Neuronal stem cell (in vitro differentiated cells): ENCODE results near the gene MAPT.
A peak's percentile ranks its signal among the peaks of the same experiment; 100 is the strongest.

ENCODE experiments used
- DNase-seq: peaks from one replicate; pipeline ENCODE4 v3.0.0-alpha.2; 2013; ENCODE audit warnings: low spot score
- H2AFZ ChIP-seq: one replicate; pipeline ENCODE4 v1.6.1; 2013; ENCODE audit warnings: mild to moderate bottlenecking, low read length, inconsistent platforms
- H2AK5ac ChIP-seq: 2 replicates; pipeline ENCODE4 v1.6.1; 2013; ENCODE audit warnings: low read depth, mild to moderate bottlenecking, inconsistent platforms, low read length, moderate library complexity, mixed read lengths
- H2BK120ac ChIP-seq: 2 replicates; pipeline ENCODE4 v1.6.1; 2013; ENCODE audit warnings: low read depth, mild to moderate bottlenecking, inconsistent platforms, low read length, moderate library complexity, mixed read lengths
- H2BK12ac ChIP-seq: one replicate; pipeline ENCODE4 v1.6.1; 2013; ENCODE audit warnings: low read length, inconsistent platforms
- H2BK15ac ChIP-seq: 2 replicates; pipeline ENCODE4 v1.6.1; 2013; ENCODE audit warnings: mild to moderate bottlenecking, low read length, inconsistent platforms, mixed read lengths
- H2BK5ac ChIP-seq: one replicate; pipeline ENCODE4 v1.6.1; 2013; ENCODE audit warnings: inconsistent platforms, mild to moderate bottlenecking, low read length, moderate library complexity
- H3K14ac ChIP-seq: one replicate; pipeline ENCODE4 v1.6.1; 2013; ENCODE audit warnings: low read length, inconsistent platforms
- H3K18ac ChIP-seq: 2 replicates; pipeline ENCODE4 v1.6.1; 2013; ENCODE audit warnings: low read length, inconsistent platforms
- H3K23ac ChIP-seq: 2 replicates; pipeline ENCODE4 v1.6.1; 2013; ENCODE audit warnings: low read depth, mild to moderate bottlenecking, mixed read lengths, low read length, inconsistent platforms; ENCODE audit not compliant: poor library complexity
- H3K27ac ChIP-seq: replicated peaks from 3 replicates; pipeline ENCODE4 v1.5.1; 2013; ENCODE audit warnings: low read length, inconsistent platforms
- H3K27me3 ChIP-seq, 3 experiments: 2 replicates each; pipeline ENCODE4 v1.6.1; 2013; ENCODE audit warnings: low read length in 3 of 3, mild to moderate bottlenecking in 2 of 3, inconsistent platforms in 1 of 3, low read depth in 1 of 3, mixed read lengths in 1 of 3, moderate library complexity in 1 of 3; ENCODE audit not compliant: control insufficient read depth in 3 of 3, insufficient read depth in 3 of 3
- H3K36me3 ChIP-seq, 2 donors: replicated peaks in 1 of 2; 2 replicates each; pipeline ENCODE4 v1.6.1; 2013; ENCODE audit warnings: low read length in 2 of 2; ENCODE audit not compliant: control insufficient read depth in 2 of 2, insufficient read depth in 2 of 2
- H3K4ac ChIP-seq: 2 replicates; pipeline ENCODE4 v1.6.1; 2013; ENCODE audit warnings: inconsistent platforms, mild to moderate bottlenecking, low read length, moderate library complexity
- H3K4me1 ChIP-seq, 2 donors: 1 replicate in 1 of 2; 2 replicates in 1 of 2; pipeline ENCODE4 v1.6.1; 2013; ENCODE audit warnings: low read length in 2 of 2, low read depth in 1 of 2; ENCODE audit not compliant: control insufficient read depth in 2 of 2, insufficient read depth in 1 of 2
- H3K4me2 ChIP-seq: one replicate; pipeline ENCODE4 v1.6.1; 2013; ENCODE audit warnings: mild to moderate bottlenecking, low read length, inconsistent platforms; ENCODE audit not compliant: insufficient read depth, poor library complexity, severe bottlenecking
- H3K4me3 ChIP-seq, 2 donors: 2 replicates each; pipeline ENCODE4 v1.5.1; 2013; ENCODE audit warnings: low read length in 2 of 2, mild to moderate bottlenecking in 2 of 2, inconsistent platforms in 1 of 2, moderate library complexity in 1 of 2
- H3K79me1 ChIP-seq: one replicate; pipeline ENCODE4 v1.6.1; 2013; ENCODE audit warnings: low read depth, mild to moderate bottlenecking, inconsistent platforms, low read length, moderate library complexity
- H3K9ac ChIP-seq: one replicate; pipeline ENCODE4 v1.6.1; 2013; ENCODE audit warnings: mild to moderate bottlenecking, low read depth, low read length, inconsistent platforms; ENCODE audit not compliant: poor library complexity
- H3K9me3 ChIP-seq, 2 donors: replicated peaks in 1 of 2; 2 replicates each; pipeline versions ENCODE3 to v1.6.1; 2013; ENCODE audit warnings: low read length in 2 of 2, mild to moderate bottlenecking in 2 of 2, inconsistent platforms in 1 of 2, low read depth in 1 of 2, mixed read lengths in 1 of 2, moderate library complexity in 1 of 2; ENCODE audit not compliant: control insufficient read depth in 2 of 2, insufficient read depth in 1 of 2
- H4K8ac ChIP-seq: one replicate; pipeline ENCODE4 v1.6.1; 2013; ENCODE audit warnings: low read depth, mild to moderate bottlenecking, inconsistent platforms, low read length, moderate library complexity
- H4K91ac ChIP-seq: one replicate; pipeline ENCODE4 v1.6.1; 2013; ENCODE audit warnings: low read length, low read depth, mild to moderate bottlenecking, inconsistent platforms; ENCODE audit not compliant: poor library complexity
- WGBS, 2 donors: extraction: QIAGEN DNeasy Blood & Tissue Kit; methylation state at CpG; one replicate each; pipeline ENCODE4 v1.1.7; 2013; ENCODE audit warnings: missing lambda C conversion rate in 2 of 2, mixed read lengths in 1 of 2; ENCODE audit not compliant: insufficient read length in 2 of 2, insufficient replicate concordance in 1 of 2; ENCODE audit errors: extremely low coverage in 2 of 2; 5-methylcytosine and 5-hydroxymethylcytosine counted together

The MAPT gene

DNA sequence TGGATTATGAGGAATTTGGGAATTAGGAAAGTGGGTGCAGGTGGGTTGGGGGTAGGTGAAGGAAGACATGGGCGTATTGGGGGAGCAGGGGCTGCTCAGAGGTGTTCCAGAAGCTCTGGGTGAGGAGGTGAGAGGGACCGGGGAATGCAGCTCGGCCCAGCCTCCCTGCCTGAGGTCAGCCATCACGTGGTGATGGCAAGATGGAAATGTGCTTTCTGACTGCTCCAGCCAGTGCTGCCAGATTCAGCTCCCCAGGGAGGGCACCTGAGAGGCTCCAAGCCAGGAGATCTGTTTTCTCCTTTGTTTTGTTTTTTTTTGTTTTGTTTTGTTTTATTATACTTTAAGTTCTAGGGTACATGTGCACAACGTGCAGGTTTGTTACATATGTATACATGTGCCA, 69.5 kb downstream of the MAPT start:
- DNase-seq = no peak
- 100% methylated on average over 1 of the region's 5 CpGs; no CpG with 5 or more reads in 1 of the 2 donors for WGBS, 2 donors
- H3K23ac ChIP-seq = no peak overlapping the region

GRCh38 chr17:45964634-45965033, 70.3 kb downstream of the MAPT start:
- Histone ChIP-seq H2BK5ac (no peak overlapping the region), H3K4me2 (no peak overlapping the region), H3K9ac (no peak overlapping the region), H3K18ac (no peak overlapping the region), H2BK120ac (no peak overlapping the region), H2AFZ (no peak overlapping the region), H3K14ac (no peak overlapping the region), H3K27ac (no peak overlapping the region), H3K4me3 (no peak overlapping the region), H3K23ac (no peak overlapping the region), H2BK15ac (no peak overlapping the region), H3K79me1 (no peaks in the 10 kb centered on the region), H4K8ac (no peak overlapping the region), H3K4ac (no peak overlapping the region), H3K9me3 (no peaks in the 10 kb centered on the region), H3K36me3 (no peaks in the 10 kb centered on the region), H3K4me1 (no peaks in the 10 kb centered on the region), H3K27me3 (peaks cover 0 to 8% (median 0%) of the 10 kb centered on the region in 3 experiments), H2AK5ac (no peak overlapping the region), H4K91ac (no peak overlapping the region), H2BK12ac (no peak overlapping the region)
- WGBS, 2 donors = 100% methylated on average over 2 of the region's 4 CpGs; no CpG with 5 or more reads in 1 of the 2 donors
- no peak for DNase-seq

More for the DNA sequence above, 69.5 kb downstream of the MAPT start:
- Histone ChIP-seq H3K4me3 (no peak overlapping the region), H4K8ac (no peak overlapping the region), H4K91ac (no peak overlapping the region), H2AK5ac (no peak overlapping the region), H3K18ac (peak overlapping the region; percentile 27), H3K4me1 (no peaks in the 10 kb centered on the region), H3K9ac (peak overlapping the region; percentile 14), H2AFZ (no peak overlapping the region), H3K27me3 (peaks cover 0 to 8% (median 0%) of the 10 kb centered on the region in 3 experiments), H3K4ac (no peak overlapping the region), H2BK15ac (no peak overlapping the region), H3K27ac (no peak overlapping the region), H2BK120ac (no peak overlapping the region), H3K14ac (no peak overlapping the region), H3K9me3 (no peaks in the 10 kb centered on the region), H3K36me3 (no peaks in the 10 kb centered on the region), H2BK12ac (no peak overlapping the region), H3K79me1 (no peaks in the 10 kb centered on the region), H2BK5ac (no peak overlapping the region), H3K4me2 (no peak overlapping the region)

DNA sequence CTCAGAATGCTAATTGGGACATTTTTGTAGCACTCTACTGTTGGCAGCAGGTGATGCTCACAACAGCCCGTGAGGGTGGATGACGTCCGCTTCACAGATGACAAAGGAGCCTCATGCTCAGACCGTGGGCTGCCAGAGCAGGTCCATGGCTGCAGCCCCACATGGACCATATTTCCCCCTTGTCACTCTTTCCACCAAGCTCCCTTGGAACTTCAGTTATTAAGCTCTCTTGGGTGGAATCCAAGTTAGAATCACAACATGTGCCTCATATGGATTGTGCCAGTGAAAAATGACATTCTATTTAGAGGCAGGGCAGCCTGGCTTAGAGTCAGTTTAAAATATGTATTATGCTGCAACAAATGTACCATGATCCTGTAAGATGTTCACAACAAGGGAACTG, 71.5 kb downstream of the MAPT start:
- no CpG with 5 or more reads among the region's 4 CpGs for WGBS, 2 donors
- no peak overlapping the region for H3K4me2 ChIP-seq
- no peak overlapping the region for H2BK5ac ChIP-seq
- H3K79me1 ChIP-seq = no peaks in the 10 kb centered on the region
- H4K91ac ChIP-seq = no peak overlapping the region
- no peak overlapping the region for H2BK15ac ChIP-seq
- no peak overlapping the region for H3K27ac ChIP-seq
- H3K36me3 ChIP-seq = no peaks in the 10 kb centered on the region
- no peak for DNase-seq
- no peak overlapping the region for H2AK5ac ChIP-seq
- no peak overlapping the region for H2BK12ac ChIP-seq
- no peaks in the 10 kb centered on the region for H3K9me3 ChIP-seq
- H3K23ac ChIP-seq = no peak overlapping the region
- no peak overlapping the region for H2BK120ac ChIP-seq
- H3K14ac ChIP-seq = no peak overlapping the region
- no peak overlapping the region for H3K9ac ChIP-seq
- no peak overlapping the region for H4K8ac ChIP-seq
- peaks cover 0 to 8% (median 0%) of the 10 kb centered on the region in 3 experiments for H3K27me3 ChIP-seq
- H3K4ac ChIP-seq = no peak overlapping the region
- H3K4me1 ChIP-seq = no peaks in the 10 kb centered on the region
- H2AFZ ChIP-seq = no peak overlapping the region
- no peak overlapping the region for H3K18ac ChIP-seq
- H3K4me3 ChIP-seq = no peak overlapping the region

- Histone ChIP-seq H3K14ac (no peak overlapping the region), H2BK120ac (no peak overlapping the region), H2BK5ac (no peak overlapping the region), H3K4me2 (no peak overlapping the region), H3K18ac (no peak overlapping the region), H3K79me1 (no peaks in the 10 kb centered on the region), H3K4ac (no peak overlapping the region), H3K36me3 (no peaks in the 10 kb centered on the region), H3K27ac (no peak overlapping the region), H3K23ac (no peak overlapping the region), H2AK5ac (no peak overlapping the region), H3K9me3 (no peaks in the 10 kb centered on the region), H4K91ac (no peak overlapping the region), H3K4me1 (no peaks in the 10 kb centered on the region), H2AFZ (no peak overlapping the region), H4K8ac (no peak overlapping the region), H3K4me3 (no peak overlapping the region), H2BK12ac (no peak overlapping the region), H2BK15ac (no peak overlapping the region), H3K9ac (no peak overlapping the region), H3K27me3 (peaks cover 0 to 7% (median 0%) of the 10 kb centered on the region in 3 experiments)
- WGBS, 2 donors = no CpG with 5 or more reads among the region's 2 CpGs
- no peak for DNase-seq
Observed at GRCh38 chr17:45966606-45967280, 72.4 kb downstream of the MAPT start.
